Measurements from ENCODE around the gene NAP1L1.

The NAP1L1 gene

GRCh38 chr12:76057326-76057725 is 27.2 kb downstream of the NAP1L1 start:
- no peak for TF ChIP-seq CTCF (IDR thresholded peaks at IDR 0.05; ENCODE audit: unreplicated experiment in 3 of 3)
- no peaks in the 10 kb centered on the region for H3K4me1 Mint-ChIP-seq
- no peak overlapping the region for H3K4me3 Mint-ChIP-seq
- peaks cover under 1% of the 10 kb centered on the region for H3K9me3 Mint-ChIP-seq
- no peak overlapping the region for H3K27ac Mint-ChIP-seq
- H3K36me3 Mint-ChIP-seq (ENCODE audit: low read depth) = peaks cover 78% of the 10 kb centered on the region
- no peaks in the 10 kb centered on the region for H3K27me3 Mint-ChIP-seq (ENCODE audit: low read depth)

DNA sequence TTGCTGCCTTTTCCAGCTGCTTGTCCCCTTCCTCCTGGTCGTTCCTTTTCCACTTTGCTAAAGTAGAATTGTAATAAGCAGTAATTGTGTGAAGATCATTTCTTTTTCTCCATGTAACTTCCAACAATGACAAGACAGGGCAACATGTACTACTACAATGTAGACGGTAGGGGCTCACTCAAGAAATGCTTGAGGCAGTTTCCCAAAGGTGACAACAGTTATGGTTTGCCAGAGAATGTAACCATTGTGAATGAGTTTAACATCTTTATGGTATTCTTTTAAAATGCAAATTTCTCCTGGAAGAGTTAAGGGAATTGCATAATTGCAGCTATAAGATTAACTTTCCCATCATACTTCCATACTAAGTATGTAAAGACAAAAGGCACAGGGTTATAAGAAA is 29.1 kb downstream of the NAP1L1 start:
- no peak overlapping the region for H3K27ac Mint-ChIP-seq
- no peaks in the 10 kb centered on the region for H3K4me1 Mint-ChIP-seq
- H3K27me3 Mint-ChIP-seq (ENCODE audit: low read depth) = no peaks in the 10 kb centered on the region
- H3K4me3 Mint-ChIP-seq = no peak overlapping the region
- H3K36me3 Mint-ChIP-seq (ENCODE audit: low read depth) = peaks cover 81% of the 10 kb centered on the region
- no peaks in the 10 kb centered on the region for H3K9me3 Mint-ChIP-seq
- TF ChIP-seq CTCF (IDR thresholded peaks at IDR 0.05; ENCODE audit: unreplicated experiment in 3 of 3) = no peak

DNA sequence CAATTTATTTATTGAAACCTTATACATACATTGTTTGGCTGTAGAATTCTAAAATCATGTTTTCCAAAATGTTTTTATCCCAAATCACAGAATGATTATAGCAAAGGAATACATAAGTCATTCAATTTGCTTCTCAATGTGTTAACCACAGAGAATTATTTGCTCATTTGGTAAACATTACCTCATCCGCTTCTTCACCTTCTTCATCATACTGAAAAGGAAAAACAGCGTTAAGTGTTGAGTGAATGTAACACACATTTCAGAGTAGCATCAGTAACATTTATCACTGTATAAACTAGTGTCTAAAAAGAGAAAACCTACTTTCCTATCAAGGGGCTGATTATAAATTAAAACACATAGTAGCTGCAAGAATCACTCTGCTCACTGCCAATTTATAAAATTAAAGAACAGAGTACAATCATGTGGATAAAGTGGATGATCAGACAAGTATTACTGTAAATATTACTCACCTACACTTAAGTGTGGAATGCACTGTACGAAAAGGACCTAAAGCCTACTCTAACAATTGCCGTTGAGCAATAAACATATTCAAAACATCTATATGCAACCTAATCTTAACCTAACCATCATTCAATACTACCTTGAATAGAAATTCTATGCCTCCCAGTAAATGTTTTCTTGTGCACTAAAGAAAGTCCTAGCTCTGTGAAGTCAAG is 34.8 kb downstream of the NAP1L1 start:
- Mint-ChIP-seq H3K4me1 (no peaks in the 10 kb centered on the region), H3K9me3 (no peaks in the 10 kb centered on the region), H3K36me3 (ENCODE audit: low read depth) (peaks cover 65% of the 10 kb centered on the region), H3K27me3 (ENCODE audit: low read depth) (no peaks in the 10 kb centered on the region), H3K27ac (no peak overlapping the region), H3K4me3 (no peak overlapping the region)
- TF ChIP-seq CTCF (IDR thresholded peaks at IDR 0.05; ENCODE audit: unreplicated experiment in 3 of 3) = no peak

GRCh38 chr12:76047742-76048141 is 36.7 kb downstream of the NAP1L1 start:
- no peaks in the 10 kb centered on the region for H3K9me3 Mint-ChIP-seq
- H3K4me3 Mint-ChIP-seq = no peak overlapping the region
- TF ChIP-seq CTCF (IDR thresholded peaks at IDR 0.05; ENCODE audit: unreplicated experiment in 3 of 3) = no peak

GRCh38 chr12:76047060-76047459 is 37.4 kb downstream of the NAP1L1 start:
- H3K36me3 Mint-ChIP-seq (ENCODE audit: low read depth) = peaks cover 47% of the 10 kb centered on the region
- no peak overlapping the region for H3K4me3 Mint-ChIP-seq
- no peak overlapping the region for H3K27ac Mint-ChIP-seq
- H3K27me3 Mint-ChIP-seq (ENCODE audit: low read depth) = no peaks in the 10 kb centered on the region
- TF ChIP-seq CTCF (IDR thresholded peaks at IDR 0.05; ENCODE audit: unreplicated experiment in 3 of 3) = no peak
- H3K9me3 Mint-ChIP-seq = no peaks in the 10 kb centered on the region
- H3K4me1 Mint-ChIP-seq = no peaks in the 10 kb centered on the region

More at GRCh38 chr12:76047742-76048141, 36.7 kb downstream of the NAP1L1 start:
- Mint-ChIP-seq H3K27me3 (ENCODE audit: low read depth) (no peaks in the 10 kb centered on the region), H3K4me1 (no peaks in the 10 kb centered on the region), H3K27ac (no peak overlapping the region), H3K36me3 (ENCODE audit: low read depth) (peaks cover 54% of the 10 kb centered on the region)

- no peak overlapping the region for H3K27ac Mint-ChIP-seq
- no peaks in the 10 kb centered on the region for H3K27me3 Mint-ChIP-seq (ENCODE audit: low read depth)
- no peak overlapping the region for H3K4me3 Mint-ChIP-seq
- H3K9me3 Mint-ChIP-seq = no peaks in the 10 kb centered on the region
- TF ChIP-seq CTCF (IDR thresholded peaks at IDR 0.05; ENCODE audit: unreplicated experiment in 3 of 3) = no peak
- no peaks in the 10 kb centered on the region for H3K4me1 Mint-ChIP-seq
- H3K36me3 Mint-ChIP-seq (ENCODE audit: low read depth) = peaks cover 20% of the 10 kb centered on the region
Measured at GRCh38 chr12:76043377-76043776, 41.1 kb downstream of the NAP1L1 start.
